SK-N-SH treated with all-trans-retinoic acid at 6 μM for 48 hours (cell line): ENCODE results near the gene HIP1.
"Not testable (repeated sequence)": the region's sequence is repeated elsewhere in the genome, so short reads cannot be mapped to it uniquely, and the experiment has no call there.

Source experiments
- ATAC-seq: fragments of 200-7000 bp; cut with Tn5 transposase; 3 replicates; pipeline ENCODE4 v1.9.1; 2020; ENCODE audit warnings: mild to moderate bottlenecking, moderate library complexity
- ARNTL ChIP-seq: fragments of 450-650 bp; formaldehyde crosslinking; IDR thresholded peaks from 2 replicates; pipeline ENCODE4 v1.5.0; 2020; ENCODE audit warnings: low read depth, mild to moderate bottlenecking, moderate library complexity, borderline replicate concordance
- CSDC2 ChIP-seq: fragments of 250-450 bp; sonication (Bioruptor Pico); IDR thresholded peaks from 2 replicates; pipeline ENCODE4 v1.5.0; 2020; ENCODE audit warnings: mild to moderate bottlenecking, moderate library complexity
- ESRRG ChIP-seq: fragments of 250-450 bp; sonication (Bioruptor Pico); IDR thresholded peaks from 2 replicates; pipeline ENCODE4 v1.6.1; 2021; ENCODE audit warnings: mild to moderate bottlenecking
- GLIS3 ChIP-seq: fragments of 250-450 bp; sonication (Bioruptor Pico); IDR thresholded peaks from 2 replicates; pipeline ENCODE4 v1.5.0; 2020; ENCODE audit warnings: mild to moderate bottlenecking, moderate library complexity
- ISL1 ChIP-seq: fragments of 250-450 bp; sonication (Bioruptor Pico); IDR thresholded peaks from 2 replicates; pipeline ENCODE4 v2.1.2; 2022; ENCODE audit warnings: mild to moderate bottlenecking, moderate library complexity
- OSR1 ChIP-seq: fragments of 250-450 bp; sonication (Bioruptor Pico); IDR thresholded peaks from 2 replicates; pipeline ENCODE4 v1.8.0; 2022; ENCODE audit warnings: moderate library complexity, mild to moderate bottlenecking, inconsistent platforms
- PPARA ChIP-seq: fragments of 250-450 bp; sonication (Bioruptor Pico); IDR thresholded peaks from 2 replicates; pipeline ENCODE4 v1.5.0; 2020; ENCODE audit warnings: mild to moderate bottlenecking, borderline replicate concordance
- SNAI2 ChIP-seq: fragments of 250-450 bp; sonication (Bioruptor Pico); IDR thresholded peaks from 2 replicates; pipeline ENCODE4 v1.5.0; 2020; ENCODE audit warnings: mild to moderate bottlenecking, moderate library complexity
- TCF4 ChIP-seq: fragments of 250-450 bp; sonication (Bioruptor Pico); IDR thresholded peaks from 2 replicates; pipeline ENCODE4 v1.8.0; 2021; ENCODE audit warnings: mild to moderate bottlenecking, moderate library complexity, borderline replicate concordance
- TOX ChIP-seq: fragments of 250-450 bp; sonication (Bioruptor Pico); IDR thresholded peaks from 2 replicates; pipeline ENCODE4 v1.8.0; 2021; ENCODE audit warnings: mild to moderate bottlenecking, moderate library complexity, borderline replicate concordance
- ZC3H10 ChIP-seq: fragments of 250-450 bp; sonication (Bioruptor Pico); IDR thresholded peaks from 2 replicates; pipeline ENCODE4 v1.5.1; 2021; ENCODE audit warnings: mild to moderate bottlenecking, moderate library complexity
- ZFP30 ChIP-seq: fragments of 450-650 bp; formaldehyde crosslinking; IDR thresholded peaks from 2 replicates; pipeline ENCODE4 v1.5.0; 2022; ENCODE audit warnings: mild to moderate bottlenecking, moderate library complexity
- ZNF70 ChIP-seq: fragments of 450-650 bp; formaldehyde crosslinking; IDR thresholded peaks from 2 replicates; pipeline ENCODE4 v1.5.0; 2020; ENCODE audit warnings: mild to moderate bottlenecking, moderate library complexity
- ZNF8 ChIP-seq: fragments of 450-650 bp; formaldehyde crosslinking; IDR thresholded peaks from 2 replicates; pipeline ENCODE4 v1.5.0; 2020; ENCODE audit warnings: mild to moderate bottlenecking, moderate library complexity
- TF ChIP-seq, protein P1 (sequence below): fragments of 250-450 bp; sonication (Bioruptor Pico); IDR thresholded peaks from 2 replicates; pipeline ENCODE4 v1.5.0; 2020; ENCODE audit warnings: mild to moderate bottlenecking, moderate library complexity
- TF ChIP-seq, protein P2 (sequence below): fragments of 250-450 bp; sonication (Bioruptor Pico); IDR thresholded peaks from 2 replicates; pipeline ENCODE4 v1.8.0; 2021; ENCODE audit warnings: low read depth, mild to moderate bottlenecking, moderate library complexity, borderline replicate concordance
- TF ChIP-seq, protein P3 (sequence below): fragments of 250-450 bp; sonication (Bioruptor Pico); IDR thresholded peaks from 2 replicates; pipeline ENCODE4 v1.5.1; 2021; ENCODE audit warnings: mild to moderate bottlenecking, moderate library complexity
- TF ChIP-seq, protein P4 (sequence below): fragments of 250-450 bp; sonication (Bioruptor Pico); IDR thresholded peaks from 2 replicates; pipeline ENCODE4 v1.5.1; 2020; ENCODE audit warnings: low read depth, mild to moderate bottlenecking, moderate library complexity

The HIP1 gene

DNA sequence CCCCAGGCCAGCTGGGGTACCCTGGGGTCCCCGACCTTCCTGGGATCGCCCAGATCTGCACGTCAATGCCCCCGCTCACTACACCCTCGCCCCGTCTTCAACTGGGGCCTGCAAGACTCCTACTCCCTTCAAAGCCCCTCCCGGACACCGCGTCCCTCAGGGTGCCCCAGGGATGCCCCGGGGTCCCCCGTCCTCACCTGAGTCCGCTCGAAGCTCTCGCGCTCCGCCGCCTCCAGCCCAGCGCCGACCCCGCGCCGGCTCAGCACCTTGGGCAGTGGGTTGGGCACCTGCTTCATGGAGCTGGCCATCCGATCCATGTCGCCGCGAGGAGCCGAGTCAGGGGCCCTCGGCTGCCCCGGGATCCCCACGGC, at the start of gene HIP1:
HIP1 (minus strand) TSS at position 338 of the 371 bp plus-strand sequence; CDS start at position 317, 21 bp downstream.
- ATAC-seq = no peak; the same call in 2 of the 3 replicates
- TF ChIP-seq, protein P1, sequence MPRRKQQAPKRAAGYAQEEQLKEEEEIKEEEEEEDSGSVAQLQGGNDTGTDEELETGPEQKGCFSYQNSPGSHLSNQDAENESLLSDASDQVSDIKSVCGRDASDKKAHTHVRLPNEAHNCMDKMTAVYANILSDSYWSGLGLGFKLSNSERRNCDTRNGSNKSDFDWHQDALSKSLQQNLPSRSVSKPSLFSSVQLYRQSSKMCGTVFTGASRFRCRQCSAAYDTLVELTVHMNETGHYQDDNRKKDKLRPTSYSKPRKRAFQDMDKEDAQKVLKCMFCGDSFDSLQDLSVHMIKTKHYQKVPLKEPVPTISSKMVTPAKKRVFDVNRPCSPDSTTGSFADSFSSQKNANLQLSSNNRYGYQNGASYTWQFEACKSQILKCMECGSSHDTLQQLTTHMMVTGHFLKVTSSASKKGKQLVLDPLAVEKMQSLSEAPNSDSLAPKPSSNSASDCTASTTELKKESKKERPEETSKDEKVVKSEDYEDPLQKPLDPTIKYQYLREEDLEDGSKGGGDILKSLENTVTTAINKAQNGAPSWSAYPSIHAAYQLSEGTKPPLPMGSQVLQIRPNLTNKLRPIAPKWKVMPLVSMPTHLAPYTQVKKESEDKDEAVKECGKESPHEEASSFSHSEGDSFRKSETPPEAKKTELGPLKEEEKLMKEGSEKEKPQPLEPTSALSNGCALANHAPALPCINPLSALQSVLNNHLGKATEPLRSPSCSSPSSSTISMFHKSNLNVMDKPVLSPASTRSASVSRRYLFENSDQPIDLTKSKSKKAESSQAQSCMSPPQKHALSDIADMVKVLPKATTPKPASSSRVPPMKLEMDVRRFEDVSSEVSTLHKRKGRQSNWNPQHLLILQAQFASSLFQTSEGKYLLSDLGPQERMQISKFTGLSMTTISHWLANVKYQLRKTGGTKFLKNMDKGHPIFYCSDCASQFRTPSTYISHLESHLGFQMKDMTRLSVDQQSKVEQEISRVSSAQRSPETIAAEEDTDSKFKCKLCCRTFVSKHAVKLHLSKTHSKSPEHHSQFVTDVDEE (CRISPR knock-in tag) = no peak
- no peak for TF ChIP-seq PPARA (CRISPR knock-in tag)
- TF ChIP-seq, protein P2, sequence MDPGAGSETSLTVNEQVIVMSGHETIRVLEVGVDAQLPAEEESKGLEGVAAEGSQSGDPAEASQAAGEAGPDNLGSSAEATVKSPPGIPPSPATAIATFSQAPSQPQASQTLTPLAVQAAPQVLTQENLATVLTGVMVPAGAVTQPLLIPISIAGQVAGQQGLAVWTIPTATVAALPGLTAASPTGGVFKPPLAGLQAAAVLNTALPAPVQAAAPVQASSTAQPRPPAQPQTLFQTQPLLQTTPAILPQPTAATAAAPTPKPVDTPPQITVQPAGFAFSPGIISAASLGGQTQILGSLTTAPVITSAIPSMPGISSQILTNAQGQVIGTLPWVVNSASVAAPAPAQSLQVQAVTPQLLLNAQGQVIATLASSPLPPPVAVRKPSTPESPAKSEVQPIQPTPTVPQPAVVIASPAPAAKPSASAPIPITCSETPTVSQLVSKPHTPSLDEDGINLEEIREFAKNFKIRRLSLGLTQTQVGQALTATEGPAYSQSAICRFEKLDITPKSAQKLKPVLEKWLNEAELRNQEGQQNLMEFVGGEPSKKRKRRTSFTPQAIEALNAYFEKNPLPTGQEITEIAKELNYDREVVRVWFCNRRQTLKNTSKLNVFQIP = no peak
- no peak for TF ChIP-seq ARNTL
- TF ChIP-seq, protein P3, sequence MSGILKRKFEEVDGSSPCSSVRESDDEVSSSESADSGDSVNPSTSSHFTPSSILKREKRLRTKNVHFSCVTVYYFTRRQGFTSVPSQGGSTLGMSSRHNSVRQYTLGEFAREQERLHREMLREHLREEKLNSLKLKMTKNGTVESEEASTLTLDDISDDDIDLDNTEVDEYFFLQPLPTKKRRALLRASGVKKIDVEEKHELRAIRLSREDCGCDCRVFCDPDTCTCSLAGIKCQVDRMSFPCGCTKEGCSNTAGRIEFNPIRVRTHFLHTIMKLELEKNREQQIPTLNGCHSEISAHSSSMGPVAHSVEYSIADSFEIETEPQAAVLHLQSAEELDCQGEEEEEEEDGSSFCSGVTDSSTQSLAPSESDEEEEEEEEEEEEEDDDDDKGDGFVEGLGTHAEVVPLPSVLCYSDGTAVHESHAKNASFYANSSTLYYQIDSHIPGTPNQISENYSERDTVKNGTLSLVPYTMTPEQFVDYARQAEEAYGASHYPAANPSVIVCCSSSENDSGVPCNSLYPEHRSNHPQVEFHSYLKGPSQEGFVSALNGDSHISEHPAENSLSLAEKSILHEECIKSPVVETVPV = no peak
- TF ChIP-seq CSDC2 (CRISPR knock-in tag) = no peak
- TF ChIP-seq ZNF8 = no peak
- TF ChIP-seq, protein P4, sequence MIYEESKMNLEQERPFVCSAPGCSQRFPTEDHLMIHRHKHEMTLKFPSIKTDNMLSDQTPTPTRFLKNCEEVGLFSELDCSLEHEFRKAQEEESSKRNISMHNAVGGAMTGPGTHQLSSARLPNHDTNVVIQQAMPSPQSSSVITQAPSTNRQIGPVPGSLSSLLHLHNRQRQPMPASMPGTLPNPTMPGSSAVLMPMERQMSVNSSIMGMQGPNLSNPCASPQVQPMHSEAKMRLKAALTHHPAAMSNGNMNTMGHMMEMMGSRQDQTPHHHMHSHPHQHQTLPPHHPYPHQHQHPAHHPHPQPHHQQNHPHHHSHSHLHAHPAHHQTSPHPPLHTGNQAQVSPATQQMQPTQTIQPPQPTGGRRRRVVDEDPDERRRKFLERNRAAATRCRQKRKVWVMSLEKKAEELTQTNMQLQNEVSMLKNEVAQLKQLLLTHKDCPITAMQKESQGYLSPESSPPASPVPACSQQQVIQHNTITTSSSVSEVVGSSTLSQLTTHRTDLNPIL = no peak
- no peak for TF ChIP-seq ZNF70 (CRISPR knock-in tag)
- TF ChIP-seq GLIS3 (CRISPR knock-in tag) = no peak
- no peak for TF ChIP-seq ESRRG (CRISPR knock-in tag)
- no peak for TF ChIP-seq TCF4 (CRISPR knock-in tag)
- no peak for TF ChIP-seq ZC3H10 (CRISPR knock-in tag)
- TF ChIP-seq TOX = no peak
- TF ChIP-seq ZFP30 (CRISPR knock-in tag) = no peak
- TF ChIP-seq OSR1 (CRISPR knock-in tag) = no peak
- TF ChIP-seq SNAI2 (CRISPR knock-in tag) = no peak
- no peak for TF ChIP-seq ISL1 (CRISPR knock-in tag)
- TF ChIP-seq, all 23 proteins: peak for 0

DNA sequence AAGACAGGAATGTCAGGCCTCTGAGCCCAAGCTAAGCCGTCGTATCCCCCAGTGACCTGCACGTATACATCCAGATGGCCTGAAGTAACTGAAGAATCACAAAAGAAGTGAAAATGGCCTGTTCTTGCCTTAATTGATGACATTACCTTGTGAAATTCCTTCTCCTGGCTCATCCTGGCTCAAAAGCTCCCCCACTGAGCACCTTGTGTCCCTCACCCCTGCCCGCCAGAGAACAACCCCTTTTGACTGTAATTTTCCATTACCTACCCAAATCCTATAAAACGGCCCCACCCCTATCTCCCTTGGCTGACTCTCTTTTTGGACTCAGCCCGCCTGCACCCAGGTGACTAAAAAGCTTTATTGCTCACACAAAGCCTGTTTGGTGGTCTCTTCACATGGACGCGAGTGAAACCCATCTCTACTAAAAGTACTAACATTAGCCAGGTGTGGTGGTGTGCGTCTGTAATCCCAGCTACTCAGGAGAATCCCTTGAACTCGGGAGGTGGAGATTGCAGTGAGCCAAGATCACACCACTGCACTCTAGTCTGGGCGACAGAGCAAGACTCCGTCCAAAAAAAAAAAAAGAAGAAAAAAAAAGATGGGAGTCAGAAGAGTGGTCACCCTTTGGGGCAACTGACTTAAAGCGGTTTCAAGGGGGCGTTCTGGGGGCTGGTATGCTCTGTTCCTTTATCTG, 49.6 kb upstream of the HIP1 start:
- ATAC-seq = not testable (repeated sequence)

DNA sequence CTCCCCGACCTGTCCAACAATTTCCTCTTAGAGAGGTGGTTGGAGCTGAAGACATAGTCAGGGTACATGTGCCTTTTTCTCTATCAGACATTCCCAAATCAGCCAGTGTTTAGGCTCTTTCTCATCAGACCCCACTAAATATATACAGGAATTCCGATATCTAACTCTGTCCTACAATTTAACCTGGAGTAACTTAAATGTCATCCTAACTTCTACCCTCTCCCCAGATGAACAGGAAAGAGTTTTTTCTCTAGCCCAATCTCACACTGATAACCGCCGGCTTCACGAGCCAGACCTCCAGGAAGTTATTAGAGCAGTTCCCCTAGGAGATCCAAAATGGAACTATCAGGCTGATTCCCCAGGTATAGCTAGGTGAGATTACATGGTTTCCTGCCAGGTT, 44.3 kb upstream of the HIP1 start:
- ATAC-seq = not testable (repeated sequence)

DNA sequence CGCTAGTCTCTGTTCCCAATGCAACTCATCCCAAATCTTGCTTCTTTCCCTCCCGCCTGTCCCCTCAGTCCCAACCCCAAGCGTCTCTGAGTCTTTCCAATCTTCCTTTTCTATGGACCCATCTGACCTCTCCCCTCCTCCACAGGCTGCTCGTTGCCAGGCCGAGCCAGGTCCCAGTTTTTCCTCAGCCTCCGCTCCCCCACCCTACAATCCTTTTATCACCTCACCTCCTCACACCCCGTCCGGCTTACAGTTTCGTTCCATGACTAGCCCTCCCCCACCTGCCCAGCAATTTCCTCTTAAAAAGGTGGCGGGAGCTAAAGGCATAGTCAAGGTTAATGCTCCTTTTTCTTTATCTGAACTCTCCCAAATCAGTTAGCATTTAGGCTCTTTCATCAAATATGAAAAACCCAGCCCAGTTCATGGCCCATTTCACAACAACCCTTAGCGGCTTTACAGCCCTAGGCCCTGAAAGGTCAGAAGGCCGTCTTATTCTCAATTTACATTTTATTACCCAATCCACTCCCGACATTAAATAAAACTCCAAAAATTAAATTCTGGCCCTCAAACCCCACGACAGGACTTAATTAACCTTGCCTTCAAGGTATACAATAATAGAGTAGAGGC, 42.0 kb upstream of the HIP1 start:
- ATAC-seq = not testable (repeated sequence)

DNA sequence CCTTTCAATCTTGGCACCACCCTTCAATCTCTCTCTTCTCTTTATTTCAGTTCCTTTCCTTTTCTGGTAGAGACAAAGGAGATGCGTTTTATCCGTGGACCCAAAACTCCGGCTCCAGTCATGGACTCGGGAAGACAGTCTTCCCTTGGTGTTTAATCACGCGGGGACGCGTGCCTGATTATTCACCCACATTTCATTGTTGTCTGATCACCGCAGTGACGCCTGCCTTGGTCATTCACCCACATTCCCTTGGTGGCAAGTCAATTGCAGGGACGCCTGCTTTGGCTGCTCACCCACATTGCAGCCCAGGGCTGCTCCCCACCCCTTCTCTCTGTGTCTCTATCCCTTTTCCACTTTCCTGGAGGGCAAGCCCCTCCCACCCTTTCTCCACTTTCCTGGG, 40.8 kb upstream of the HIP1 start:
- ATAC-seq = not testable (repeated sequence)

DNA sequence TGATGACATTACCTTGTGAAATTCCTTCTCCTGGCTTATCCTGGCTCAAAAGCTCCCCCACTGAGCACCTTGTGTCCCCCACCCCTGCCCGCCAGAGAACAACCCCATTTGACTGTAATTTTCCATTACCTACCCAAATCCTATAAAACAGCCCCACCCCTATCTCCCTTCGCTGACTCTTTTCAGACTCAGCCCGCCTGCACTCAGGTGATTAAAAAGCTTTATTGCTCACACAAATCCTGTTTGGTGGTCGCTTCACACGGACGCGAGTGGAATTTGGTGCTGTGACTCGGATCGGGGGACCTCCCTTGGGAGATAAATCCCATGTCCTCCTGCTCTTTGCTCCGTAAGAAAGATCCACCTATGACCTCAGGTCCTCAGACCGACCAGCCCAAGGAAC, 40.3 kb upstream of the HIP1 start:
- ATAC-seq = not testable (repeated sequence)
